Stimulated activated CD4-positive, alpha-beta T cell treated with anti-CD3 and anti-CD28 coated beads, Interleukin-1b, Interleukin-23, amount 100 ng/mL, for 1 hour (primary cell): Measurements from ENCODE around the gene SPOCK2.
A peak's percentile ranks its signal among the peaks of the same experiment; 100 is the strongest.

Experiments
- DNase-seq, 2 donors: peaks; one replicate each; pipeline ENCODE4 v3.0.0-alpha.2; 2020; ENCODE audit warnings: low read depth in 2 of 2

SPOCK2 gene

GRCh38 chr10:72089618-72090017, 1.3 kb upstream of the SPOCK2 start:
- no peak for DNase-seq

- DNase-seq = peak in 1 of 2 donors; percentile 32
Observed at GRCh38 chr10:72088889-72089575, 681 bp upstream of the SPOCK2 start.

- no peak for DNase-seq
Observed at GRCh38 chr10:72087392-72087968, 871 bp downstream of the SPOCK2 start.

GRCh38 chr10:72086466-72087391, 1.6 kb downstream of the SPOCK2 start:
- DNase-seq = peak; percentile 35 to 47

GRCh38 chr10:72085864-72086465, 2.4 kb downstream of the SPOCK2 start:
- DNase-seq = no peak

GRCh38 chr10:72085166-72085565, 3.2 kb downstream of the SPOCK2 start:
- no peak for DNase-seq

- peak in 1 of 2 donors; percentile 58 for DNase-seq
Observed at GRCh38 chr10:72083790-72084459, 4.4 kb downstream of the SPOCK2 start.

- DNase-seq = no peak
Observed at GRCh38 chr10:72082856-72083789, 5.2 kb downstream of the SPOCK2 start.

GRCh38 chr10:72081772-72082590, 6.4 kb downstream of the SPOCK2 start:
- DNase-seq = no peak

GRCh38 chr10:72081210-72081609, 7.1 kb downstream of the SPOCK2 start:
- no peak for DNase-seq

GRCh38 chr10:72080042-72080975, 8.0 kb downstream of the SPOCK2 start:
- no peak for DNase-seq

GRCh38 chr10:72079356-72079755, 9.0 kb downstream of the SPOCK2 start:
- no peak for DNase-seq

GRCh38 chr10:72077275-72077990, 10.9 kb downstream of the SPOCK2 start:
- no peak for DNase-seq

GRCh38 chr10:72076756-72077155, 11.6 kb downstream of the SPOCK2 start:
- DNase-seq = no peak

GRCh38 chr10:72075376-72076115, 12.8 kb downstream of the SPOCK2 start:
- DNase-seq = no peak

- no peak for DNase-seq
Observed at GRCh38 chr10:72074574-72075375, 13.6 kb downstream of the SPOCK2 start.
